ENCODE results near the gene NPC2.

Gene NPC2

DNA sequence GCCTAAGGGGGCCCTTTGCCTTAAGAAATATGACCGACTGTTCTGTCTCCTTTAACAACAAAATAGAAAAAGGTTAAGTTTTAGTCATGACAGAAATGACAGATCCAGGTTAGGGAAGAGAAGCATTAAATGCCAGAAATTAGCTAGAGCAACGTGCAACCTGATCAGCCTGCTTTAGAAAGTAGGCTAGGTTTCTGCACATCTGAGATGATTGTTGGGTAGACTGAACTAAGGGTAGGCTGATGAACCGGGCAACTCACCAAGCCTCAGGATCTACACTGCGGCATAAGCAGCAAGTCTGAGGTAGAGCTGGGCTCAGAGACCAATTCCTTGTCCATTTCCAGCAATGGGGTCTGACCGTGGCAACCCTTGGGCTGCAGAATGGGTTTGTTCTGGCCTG is 29.4 kb downstream of the NPC2 start:
- no peak for ATAC-seq
- TF ChIP-seq SNAI2 (CRISPR knock-in tag; IDR thresholded peaks at IDR 0.05) (no peak), ZFP30 (CRISPR knock-in tag; IDR thresholded peaks at IDR 0.05) (no peak), TCF4 (CRISPR knock-in tag; IDR thresholded peaks at IDR 0.05; ENCODE audit: borderline replicate concordance) (no peak), ESRRG (CRISPR knock-in tag; IDR thresholded peaks at IDR 0.05) (no peak), PPARA (CRISPR knock-in tag; IDR thresholded peaks at IDR 0.05; ENCODE audit: borderline replicate concordance) (no peak), TOX (CRISPR knock-in tag; IDR thresholded peaks at IDR 0.05; ENCODE audit: borderline replicate concordance) (no peak), BACH2 (CRISPR knock-in tag; IDR thresholded peaks at IDR 0.05; ENCODE audit: borderline replicate concordance) (no peak), ISL1 (CRISPR knock-in tag; IDR thresholded peaks at IDR 0.05) (no peak), ARNTL (CRISPR knock-in tag; IDR thresholded peaks at IDR 0.05; ENCODE audit: borderline replicate concordance, low read depth) (no peak)
- TF ChIP-seq, protein P1, sequence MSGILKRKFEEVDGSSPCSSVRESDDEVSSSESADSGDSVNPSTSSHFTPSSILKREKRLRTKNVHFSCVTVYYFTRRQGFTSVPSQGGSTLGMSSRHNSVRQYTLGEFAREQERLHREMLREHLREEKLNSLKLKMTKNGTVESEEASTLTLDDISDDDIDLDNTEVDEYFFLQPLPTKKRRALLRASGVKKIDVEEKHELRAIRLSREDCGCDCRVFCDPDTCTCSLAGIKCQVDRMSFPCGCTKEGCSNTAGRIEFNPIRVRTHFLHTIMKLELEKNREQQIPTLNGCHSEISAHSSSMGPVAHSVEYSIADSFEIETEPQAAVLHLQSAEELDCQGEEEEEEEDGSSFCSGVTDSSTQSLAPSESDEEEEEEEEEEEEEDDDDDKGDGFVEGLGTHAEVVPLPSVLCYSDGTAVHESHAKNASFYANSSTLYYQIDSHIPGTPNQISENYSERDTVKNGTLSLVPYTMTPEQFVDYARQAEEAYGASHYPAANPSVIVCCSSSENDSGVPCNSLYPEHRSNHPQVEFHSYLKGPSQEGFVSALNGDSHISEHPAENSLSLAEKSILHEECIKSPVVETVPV (CRISPR knock-in tag; IDR thresholded peaks at IDR 0.05) = no peak
- TF ChIP-seq, protein P2, sequence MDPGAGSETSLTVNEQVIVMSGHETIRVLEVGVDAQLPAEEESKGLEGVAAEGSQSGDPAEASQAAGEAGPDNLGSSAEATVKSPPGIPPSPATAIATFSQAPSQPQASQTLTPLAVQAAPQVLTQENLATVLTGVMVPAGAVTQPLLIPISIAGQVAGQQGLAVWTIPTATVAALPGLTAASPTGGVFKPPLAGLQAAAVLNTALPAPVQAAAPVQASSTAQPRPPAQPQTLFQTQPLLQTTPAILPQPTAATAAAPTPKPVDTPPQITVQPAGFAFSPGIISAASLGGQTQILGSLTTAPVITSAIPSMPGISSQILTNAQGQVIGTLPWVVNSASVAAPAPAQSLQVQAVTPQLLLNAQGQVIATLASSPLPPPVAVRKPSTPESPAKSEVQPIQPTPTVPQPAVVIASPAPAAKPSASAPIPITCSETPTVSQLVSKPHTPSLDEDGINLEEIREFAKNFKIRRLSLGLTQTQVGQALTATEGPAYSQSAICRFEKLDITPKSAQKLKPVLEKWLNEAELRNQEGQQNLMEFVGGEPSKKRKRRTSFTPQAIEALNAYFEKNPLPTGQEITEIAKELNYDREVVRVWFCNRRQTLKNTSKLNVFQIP (CRISPR knock-in tag; IDR thresholded peaks at IDR 0.05; ENCODE audit: borderline replicate concordance, low read depth) = no peak
- TF ChIP-seq, protein P3, sequence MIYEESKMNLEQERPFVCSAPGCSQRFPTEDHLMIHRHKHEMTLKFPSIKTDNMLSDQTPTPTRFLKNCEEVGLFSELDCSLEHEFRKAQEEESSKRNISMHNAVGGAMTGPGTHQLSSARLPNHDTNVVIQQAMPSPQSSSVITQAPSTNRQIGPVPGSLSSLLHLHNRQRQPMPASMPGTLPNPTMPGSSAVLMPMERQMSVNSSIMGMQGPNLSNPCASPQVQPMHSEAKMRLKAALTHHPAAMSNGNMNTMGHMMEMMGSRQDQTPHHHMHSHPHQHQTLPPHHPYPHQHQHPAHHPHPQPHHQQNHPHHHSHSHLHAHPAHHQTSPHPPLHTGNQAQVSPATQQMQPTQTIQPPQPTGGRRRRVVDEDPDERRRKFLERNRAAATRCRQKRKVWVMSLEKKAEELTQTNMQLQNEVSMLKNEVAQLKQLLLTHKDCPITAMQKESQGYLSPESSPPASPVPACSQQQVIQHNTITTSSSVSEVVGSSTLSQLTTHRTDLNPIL (CRISPR knock-in tag; IDR thresholded peaks at IDR 0.05; ENCODE audit: low read depth) = no peak

DNA sequence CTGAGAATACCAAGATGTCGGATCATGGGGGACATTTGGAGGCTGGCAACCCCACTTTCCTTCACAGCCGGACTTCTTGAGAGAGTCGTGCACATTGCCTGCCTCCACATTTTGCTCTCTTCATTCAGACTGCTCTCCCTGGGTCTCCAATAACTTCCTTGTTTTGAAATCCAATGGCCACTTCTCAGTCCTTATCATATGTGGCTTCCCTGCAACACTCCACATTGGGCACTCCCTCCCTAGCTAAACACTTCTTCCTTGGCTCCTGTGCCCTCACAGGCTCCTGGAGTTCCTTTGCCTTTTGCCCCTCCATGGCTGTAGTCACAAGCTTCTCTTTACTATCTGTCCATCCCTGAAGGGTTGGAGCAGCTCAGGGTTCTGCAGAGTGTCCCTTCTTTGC is 30.1 kb downstream of the NPC2 start:
- no peak for ATAC-seq
- TF ChIP-seq TOX (CRISPR knock-in tag; IDR thresholded peaks at IDR 0.05; ENCODE audit: borderline replicate concordance) (no peak), ZNF8 (CRISPR knock-in tag; IDR thresholded peaks at IDR 0.05) (no peak), ZNF70 (CRISPR knock-in tag; IDR thresholded peaks at IDR 0.05) (no peak)
- TF ChIP-seq, protein P4, sequence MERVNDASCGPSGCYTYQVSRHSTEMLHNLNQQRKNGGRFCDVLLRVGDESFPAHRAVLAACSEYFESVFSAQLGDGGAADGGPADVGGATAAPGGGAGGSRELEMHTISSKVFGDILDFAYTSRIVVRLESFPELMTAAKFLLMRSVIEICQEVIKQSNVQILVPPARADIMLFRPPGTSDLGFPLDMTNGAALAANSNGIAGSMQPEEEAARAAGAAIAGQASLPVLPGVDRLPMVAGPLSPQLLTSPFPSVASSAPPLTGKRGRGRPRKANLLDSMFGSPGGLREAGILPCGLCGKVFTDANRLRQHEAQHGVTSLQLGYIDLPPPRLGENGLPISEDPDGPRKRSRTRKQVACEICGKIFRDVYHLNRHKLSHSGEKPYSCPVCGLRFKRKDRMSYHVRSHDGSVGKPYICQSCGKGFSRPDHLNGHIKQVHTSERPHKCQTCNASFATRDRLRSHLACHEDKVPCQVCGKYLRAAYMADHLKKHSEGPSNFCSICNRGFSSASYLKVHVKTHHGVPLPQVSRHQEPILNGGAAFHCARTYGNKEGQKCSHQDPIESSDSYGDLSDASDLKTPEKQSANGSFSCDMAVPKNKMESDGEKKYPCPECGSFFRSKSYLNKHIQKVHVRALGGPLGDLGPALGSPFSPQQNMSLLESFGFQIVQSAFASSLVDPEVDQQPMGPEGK (CRISPR knock-in tag; IDR thresholded peaks at IDR 0.05; ENCODE audit: borderline replicate concordance) = no peak
- TF ChIP-seq, protein P2 (CRISPR knock-in tag; IDR thresholded peaks at IDR 0.05; ENCODE audit: borderline replicate concordance, low read depth) = no peak

DNA sequence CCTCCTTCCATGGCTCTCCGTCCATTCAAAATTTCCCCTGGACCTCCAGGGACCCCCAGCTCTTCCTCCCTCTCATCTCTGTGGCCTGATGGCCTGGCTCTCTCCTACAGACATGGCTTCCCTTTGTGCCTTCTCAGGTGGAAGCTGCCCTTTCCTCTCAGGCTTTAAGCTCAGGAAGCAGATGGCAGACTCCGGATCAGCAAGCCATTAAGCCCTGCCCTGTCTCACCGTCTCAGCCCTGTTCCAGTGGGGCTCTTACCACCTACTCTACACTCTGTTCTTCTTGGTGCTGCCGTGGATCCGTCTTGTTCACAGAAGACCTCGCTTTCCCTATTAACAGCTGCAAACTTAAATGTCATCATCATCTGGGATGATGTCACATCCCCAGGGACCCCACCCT is 33.1 kb downstream of the NPC2 start:
- no peak for ATAC-seq
- TF ChIP-seq ZC3H10 (CRISPR knock-in tag; IDR thresholded peaks at IDR 0.05) (no peak), ZFP30 (CRISPR knock-in tag; IDR thresholded peaks at IDR 0.05) (no peak), BACH2 (CRISPR knock-in tag; IDR thresholded peaks at IDR 0.05; ENCODE audit: borderline replicate concordance) (no peak), ZNF565 (CRISPR knock-in tag; conservative IDR thresholded peaks at IDR 0.05; ENCODE audit: low read depth) (no peak), ZNF8 (CRISPR knock-in tag; IDR thresholded peaks at IDR 0.05) (no peak)
- TF ChIP-seq, protein P4 (CRISPR knock-in tag; IDR thresholded peaks at IDR 0.05; ENCODE audit: borderline replicate concordance) = no peak

Data from SK-N-SH treated with all-trans-retinoic acid at 6 μM for 48 hours (cell line).